ENCODE measurements around the gene RIN3. TPM values are rescaled to one million over a fixed set of nuclear protein-coding genes. Genes with fewer than 3 reads are reported as not detected.

RIN3 gene
- total RNA-seq, 4 donors from 2014 or later: 4.7 to 7.9 (median 6.6) TPM

DNA sequence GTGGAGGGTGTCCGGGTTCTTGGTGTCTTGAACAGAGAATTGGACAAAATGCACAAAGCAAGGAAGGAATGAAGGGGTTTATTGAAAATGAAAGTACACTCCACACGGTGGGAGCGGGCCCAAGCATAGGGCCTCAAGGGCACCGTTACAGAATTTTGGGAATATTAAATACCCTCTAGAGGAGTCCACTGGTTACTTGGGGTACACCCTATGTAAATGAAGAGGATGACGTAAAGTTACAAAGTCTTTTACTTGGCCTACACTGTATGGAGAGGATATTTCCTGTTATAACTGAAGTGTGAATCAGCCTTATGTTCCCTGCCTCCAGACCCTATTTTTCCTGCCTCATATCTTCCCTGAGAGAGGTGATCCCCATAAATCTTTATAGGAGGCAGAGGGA lies 102.6 kb downstream of the RIN3 start:
- Histone ChIP-seq H3K4me3 (replicated peaks in 1 of 3) (no peak overlapping the region), H3K27ac (no peak overlapping the region), H3K9me3 (no peaks in the 10 kb centered on the region), H3K27me3 (no peaks in the 10 kb centered on the region), H3K4me1 (no peaks in the 10 kb centered on the region), H3K36me3 (no peaks in the 10 kb centered on the region)
- intact Hi-C loops (cut with DNase I): no loop called here
- DNase-seq: no peak
- WGBS, 2 donors: 94 to 98% methylated on average over 5 of the region's 5 CpGs
- TF ChIP-seq, protein P1, sequence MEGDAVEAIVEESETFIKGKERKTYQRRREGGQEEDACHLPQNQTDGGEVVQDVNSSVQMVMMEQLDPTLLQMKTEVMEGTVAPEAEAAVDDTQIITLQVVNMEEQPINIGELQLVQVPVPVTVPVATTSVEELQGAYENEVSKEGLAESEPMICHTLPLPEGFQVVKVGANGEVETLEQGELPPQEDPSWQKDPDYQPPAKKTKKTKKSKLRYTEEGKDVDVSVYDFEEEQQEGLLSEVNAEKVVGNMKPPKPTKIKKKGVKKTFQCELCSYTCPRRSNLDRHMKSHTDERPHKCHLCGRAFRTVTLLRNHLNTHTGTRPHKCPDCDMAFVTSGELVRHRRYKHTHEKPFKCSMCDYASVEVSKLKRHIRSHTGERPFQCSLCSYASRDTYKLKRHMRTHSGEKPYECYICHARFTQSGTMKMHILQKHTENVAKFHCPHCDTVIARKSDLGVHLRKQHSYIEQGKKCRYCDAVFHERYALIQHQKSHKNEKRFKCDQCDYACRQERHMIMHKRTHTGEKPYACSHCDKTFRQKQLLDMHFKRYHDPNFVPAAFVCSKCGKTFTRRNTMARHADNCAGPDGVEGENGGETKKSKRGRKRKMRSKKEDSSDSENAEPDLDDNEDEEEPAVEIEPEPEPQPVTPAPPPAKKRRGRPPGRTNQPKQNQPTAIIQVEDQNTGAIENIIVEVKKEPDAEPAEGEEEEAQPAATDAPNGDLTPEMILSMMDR (IDR thresholded peaks at IDR 0.05): no peak
- TF ChIP-seq POLR2A (IDR thresholded peaks at IDR 0.05): no peak

DNA sequence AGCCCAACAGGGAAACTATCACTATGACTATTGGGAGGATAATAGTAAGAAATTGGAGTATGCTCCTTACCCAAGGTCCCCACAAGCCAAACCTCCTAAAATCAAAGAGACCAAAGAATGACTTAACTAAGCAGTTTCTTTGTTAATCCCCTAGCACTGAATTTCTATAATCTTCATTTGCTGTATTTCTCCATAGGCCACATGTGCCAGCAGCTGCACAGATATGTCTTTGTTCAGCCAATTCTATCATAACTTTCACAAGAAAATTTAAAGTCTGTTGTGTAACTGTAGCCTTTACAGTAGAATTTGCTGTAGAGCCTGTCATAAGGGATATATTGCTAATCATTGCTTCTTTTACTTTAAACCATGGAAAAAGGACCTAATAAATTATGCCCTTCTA lies 104.0 kb downstream of the RIN3 start:
- TF ChIP-seq POLR2A (IDR thresholded peaks at IDR 0.05): no peak
- TF ChIP-seq, protein P1 (IDR thresholded peaks at IDR 0.05): no peak
- Histone ChIP-seq H3K36me3 (no peaks in the 10 kb centered on the region), H3K9me3 (no peaks in the 10 kb centered on the region), H3K4me1 (no peaks in the 10 kb centered on the region), H3K27me3 (no peaks in the 10 kb centered on the region), H3K4me3 (replicated peaks in 1 of 3) (no peak overlapping the region), H3K27ac (no peak overlapping the region)
- DNase-seq: no peak
- intact Hi-C loops (cut with DNase I): no loop called here

DNA sequence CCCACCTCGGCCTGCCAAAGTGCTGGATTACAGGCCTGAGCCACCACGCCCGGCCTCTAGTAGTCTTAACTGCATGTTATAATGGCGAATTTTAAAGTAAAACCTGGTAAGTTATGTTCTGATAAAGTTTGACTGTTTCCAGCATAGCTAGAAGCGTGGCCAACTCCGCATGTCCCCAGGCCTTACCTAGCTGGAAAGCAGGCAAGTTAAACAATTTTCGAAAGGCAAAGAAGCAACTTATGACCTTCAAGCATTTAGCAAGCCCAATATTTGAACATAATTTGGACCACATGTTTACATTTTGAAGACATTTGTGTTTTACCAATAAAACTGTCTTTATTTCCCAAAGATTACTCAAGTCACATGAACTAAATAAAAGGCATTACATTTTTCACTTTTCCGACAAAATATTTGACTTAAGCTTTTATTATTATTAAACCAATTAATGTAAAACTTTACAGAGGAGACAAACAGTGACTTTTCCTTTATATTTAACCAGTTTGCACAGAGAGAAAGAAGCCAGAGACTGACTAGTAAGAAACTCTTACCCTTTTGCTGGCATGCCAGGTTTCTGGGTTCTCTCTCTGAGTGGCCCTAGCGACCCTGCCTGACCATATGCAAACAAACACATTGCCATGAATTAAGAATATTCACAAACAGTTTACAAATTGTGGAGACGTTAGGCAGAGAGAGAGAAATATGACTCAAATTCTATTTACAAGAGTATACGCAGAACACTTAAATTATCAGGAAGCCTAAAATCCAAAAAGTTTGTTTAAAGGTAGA lies 106.3 kb downstream of the RIN3 start:
- Histone ChIP-seq H3K4me3 (replicated peaks in 1 of 3) (no peak overlapping the region), H3K27ac (no peak overlapping the region), H3K36me3 (no peaks in the 10 kb centered on the region), H3K9me3 (no peaks in the 10 kb centered on the region), H3K27me3 (no peaks in the 10 kb centered on the region), H3K4me1 (no peaks in the 10 kb centered on the region)
- intact Hi-C loops (cut with DNase I): no loop called here
- TF ChIP-seq, protein P1 (IDR thresholded peaks at IDR 0.05): no peak
- no peak for TF ChIP-seq POLR2A (IDR thresholded peaks at IDR 0.05)
- no peak for DNase-seq
- WGBS, 2 donors: 87 to 94% methylated on average over 11 of the region's 11 CpGs

DNA sequence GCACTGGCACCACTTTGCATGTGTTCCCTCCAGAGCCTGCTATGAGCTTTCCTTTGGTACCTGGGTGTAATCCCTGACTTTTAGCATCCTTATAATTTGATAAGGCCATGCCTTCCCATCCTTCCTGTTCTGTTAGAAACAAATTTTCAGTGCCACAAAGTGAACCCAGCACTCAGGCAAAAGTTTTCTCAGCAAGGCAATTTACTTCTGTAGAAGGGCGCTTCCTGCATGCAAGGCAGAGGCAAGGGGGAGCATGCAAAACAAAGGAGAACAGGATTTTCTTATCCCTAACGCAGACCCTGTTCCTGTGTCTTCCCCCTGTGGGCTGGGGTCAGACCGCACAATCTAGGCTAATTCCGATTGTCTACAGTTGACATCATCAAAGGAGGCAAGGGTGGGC lies 108.7 kb downstream of the RIN3 start:
- Histone ChIP-seq H3K27me3 (no peaks in the 10 kb centered on the region), H3K27ac (no peak overlapping the region), H3K9me3 (no peaks in the 10 kb centered on the region), H3K4me1 (no peaks in the 10 kb centered on the region), H3K36me3 (no peaks in the 10 kb centered on the region), H3K4me3 (replicated peaks in 1 of 3) (no peak overlapping the region)
- WGBS, 2 donors: 97 to 98% methylated on average over 4 of the region's 4 CpGs
- intact Hi-C loops (cut with DNase I): no loop called here
- TF ChIP-seq POLR2A (IDR thresholded peaks at IDR 0.05): no peak
- TF ChIP-seq, protein P1 (IDR thresholded peaks at IDR 0.05): no peak
- DNase-seq: no peak

DNA sequence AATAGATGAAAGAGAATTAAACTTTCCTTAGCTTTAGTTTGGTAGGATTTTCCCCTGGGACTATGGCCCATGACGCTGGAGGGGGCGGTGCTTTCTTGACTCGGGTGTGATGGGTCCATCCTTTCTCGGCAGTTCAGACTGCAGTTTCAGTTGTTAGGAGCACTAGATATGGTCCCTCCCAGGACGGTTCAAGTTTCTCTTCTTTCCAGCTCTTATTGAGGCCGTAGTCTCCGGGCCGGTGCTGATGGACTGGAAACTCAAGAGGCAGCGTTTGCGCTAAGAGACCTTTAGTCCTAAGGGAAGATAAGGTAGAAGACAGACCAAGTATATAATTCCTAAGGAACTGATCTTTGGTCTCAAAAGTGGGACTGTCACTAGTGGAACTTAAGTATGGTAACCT lies 111.2 kb downstream of the RIN3 start:
- Histone ChIP-seq H3K4me1 (no peaks in the 10 kb centered on the region), H3K27me3 (no peaks in the 10 kb centered on the region), H3K4me3 (replicated peaks in 1 of 3) (no peak overlapping the region), H3K27ac (no peak overlapping the region), H3K36me3 (no peaks in the 10 kb centered on the region), H3K9me3 (no peaks in the 10 kb centered on the region)
- TF ChIP-seq POLR2A (IDR thresholded peaks at IDR 0.05): no peak
- TF ChIP-seq, protein P1 (IDR thresholded peaks at IDR 0.05): no peak
- intact Hi-C loops (cut with DNase I): no loop called here
- WGBS, 2 donors: 93 to 95% methylated on average over 10 of the region's 10 CpGs
- no peak for DNase-seq
